Pons (tissue), 1 donor: Measurements from ENCODE around the gene KDM2B.
"Not testable (repeated sequence)": the region's sequence is repeated elsewhere in the genome, so short reads cannot be mapped to it uniquely, and the experiment has no call there.

Source experiments
- DNase-seq: peaks from one replicate; pipeline ENCODE4 v3.0.0-alpha.2; 2016; ENCODE audit warnings: low spot score

Gene KDM2B

DNA sequence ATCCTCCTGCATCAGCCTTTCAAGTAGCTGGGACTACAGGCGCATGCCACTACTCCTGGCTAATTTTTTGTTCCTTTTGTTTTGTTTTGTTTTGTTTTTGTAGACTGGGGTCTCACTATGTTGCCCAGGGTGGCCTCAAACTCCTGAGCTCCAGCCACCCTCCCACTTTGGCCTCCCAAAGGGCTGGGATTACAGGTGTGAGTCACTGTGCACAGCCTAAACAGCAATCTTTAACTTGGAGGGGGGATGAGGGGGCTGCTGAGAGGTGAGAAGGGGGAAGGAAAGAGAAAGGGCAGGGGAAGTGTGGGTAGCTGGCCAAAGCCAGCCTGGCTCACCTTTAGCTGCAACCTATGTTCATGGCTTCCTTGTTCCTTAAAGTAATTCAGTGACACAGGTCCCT is 77.4 kb downstream of the KDM2B start:
- DNase-seq = no peak

- no peak for DNase-seq
Observed at GRCh38 chr12:121501946-121502345, 78.9 kb downstream of the KDM2B start.

GRCh38 chr12:121499929-121500793 is 80.7 kb downstream of the KDM2B start:
- peak; percentile 82 for DNase-seq

DNA sequence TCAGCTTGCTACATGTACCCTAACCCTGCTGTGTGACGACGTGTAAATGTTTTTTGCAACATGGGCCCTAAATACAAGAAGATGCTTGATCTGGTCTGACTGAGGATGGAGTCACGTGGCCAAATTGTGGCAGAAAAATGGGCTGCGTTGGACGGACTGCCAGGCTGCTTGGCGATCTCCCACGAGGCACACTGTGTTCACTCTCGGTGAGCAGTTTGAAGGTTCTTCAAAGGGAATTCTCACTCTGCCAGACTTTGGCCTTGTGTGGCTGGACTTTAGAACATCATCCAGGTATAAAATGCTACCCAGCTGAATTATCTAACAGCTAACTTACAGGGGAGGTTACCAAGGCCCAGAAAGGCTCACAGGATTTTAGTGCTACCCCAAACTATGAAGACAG is 85.1 kb downstream of the KDM2B start:
- DNase-seq = peak; percentile 20

GRCh38 chr12:121494093-121494787 is 86.6 kb downstream of the KDM2B start:
- DNase-seq = no peak

- no peak for DNase-seq
Observed at GRCh38 chr12:121490401-121491281, 90.2 kb downstream of the KDM2B start.

DNA sequence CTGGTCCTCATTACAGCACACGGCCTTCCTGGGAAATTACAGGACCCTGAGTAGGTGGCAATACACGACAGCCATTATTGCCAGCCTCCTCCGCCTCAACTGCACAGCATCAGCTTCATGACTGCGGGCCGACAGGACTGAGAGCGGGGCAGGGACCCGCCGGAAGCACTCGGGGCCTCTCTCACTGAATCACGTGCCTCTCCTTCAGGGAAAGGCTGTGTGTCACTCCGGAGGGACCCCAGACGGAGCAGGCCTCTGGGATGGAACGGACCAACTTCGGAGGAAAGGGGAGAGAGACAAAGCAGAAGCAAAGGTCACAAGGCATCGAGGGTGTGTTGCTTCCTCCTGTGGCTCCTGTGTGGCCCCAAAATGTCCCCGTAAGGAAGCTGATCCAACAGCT is 90.9 kb downstream of the KDM2B start:
- no peak for DNase-seq

GRCh38 chr12:121484967-121485366 is 95.9 kb downstream of the KDM2B start:
- no peak for DNase-seq

- DNase-seq = not testable (repeated sequence)
Observed at GRCh38 chr12:121484564-121484963, 96.3 kb downstream of the KDM2B start.

GRCh38 chr12:121483949-121484348 is 96.9 kb downstream of the KDM2B start:
- DNase-seq = no peak

DNA sequence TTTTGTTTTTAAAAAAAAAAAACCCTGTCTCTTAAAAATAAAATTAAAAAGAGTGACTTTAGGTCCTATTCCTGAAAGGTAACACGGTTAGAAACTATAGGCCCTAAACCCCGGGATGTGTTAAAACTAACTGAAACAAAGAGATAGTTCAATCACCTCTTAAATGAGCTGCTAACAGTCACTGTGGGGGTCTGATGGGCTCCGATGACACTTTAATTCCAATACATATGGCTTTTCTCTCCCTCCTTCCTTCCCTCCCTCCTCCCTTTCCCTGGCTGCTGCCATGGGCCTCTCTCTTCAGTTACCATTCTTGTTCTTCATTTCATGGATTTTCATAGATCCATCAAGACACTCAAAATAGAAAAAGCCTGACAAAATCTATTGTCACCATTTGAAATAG is 104.3 kb downstream of the KDM2B start:
- DNase-seq = no peak

- no peak for DNase-seq
Observed at GRCh38 chr12:121475279-121475678, 105.5 kb downstream of the KDM2B start.

DNA sequence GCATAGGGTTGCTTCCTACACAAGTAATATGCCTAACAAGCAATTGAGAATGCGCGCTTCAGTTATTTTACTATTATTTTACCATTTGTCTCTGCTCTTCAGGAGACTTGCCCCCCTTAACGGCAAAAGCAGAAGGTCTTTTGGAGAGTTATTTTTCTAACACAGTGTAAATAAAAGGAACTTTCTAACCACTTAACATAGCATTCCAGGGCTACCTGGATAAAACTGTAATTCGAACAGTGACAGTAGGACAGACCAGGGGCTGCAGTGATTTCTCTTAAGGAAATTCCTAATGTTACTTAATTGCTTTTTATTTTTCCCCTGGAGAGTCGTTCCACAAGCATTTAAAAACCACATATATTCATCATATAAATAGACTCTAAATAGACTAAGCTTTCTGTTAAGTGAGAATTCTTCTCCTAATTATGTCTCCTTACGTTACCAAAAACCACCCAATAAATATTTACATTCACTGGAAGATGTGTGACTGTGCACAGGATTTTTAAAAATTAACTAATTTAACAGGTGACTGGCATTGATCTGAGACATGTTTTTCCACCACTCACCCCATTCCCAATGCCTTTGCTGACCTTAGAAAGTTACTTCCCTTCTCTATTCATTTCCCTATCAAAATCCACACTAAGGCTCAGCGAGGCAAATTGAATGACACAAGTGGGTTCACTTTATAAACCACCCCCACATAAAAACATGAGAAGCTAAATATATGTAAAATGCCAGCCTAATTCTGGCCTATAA is 108.5 kb downstream of the KDM2B start:
- no peak for DNase-seq

- no peak for DNase-seq
Observed at GRCh38 chr12:121470751-121471150, 110.1 kb downstream of the KDM2B start.

DNA sequence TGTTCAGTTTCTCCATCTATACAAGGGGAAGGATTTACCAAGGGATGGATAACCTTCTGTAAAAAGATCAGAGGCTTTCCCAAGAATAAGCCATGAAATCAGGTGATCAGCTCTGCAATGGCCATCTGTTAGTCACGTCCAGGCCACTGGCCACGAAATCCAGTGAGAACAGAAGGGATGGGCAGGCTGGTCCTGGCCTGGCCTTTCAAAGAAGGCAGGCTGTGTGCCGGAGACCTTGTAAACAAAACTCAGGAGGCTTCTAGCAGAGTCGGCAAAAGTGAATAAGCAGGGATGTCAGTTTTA is 112.4 kb downstream of the KDM2B start:
- peak; percentile 34 for DNase-seq

DNA sequence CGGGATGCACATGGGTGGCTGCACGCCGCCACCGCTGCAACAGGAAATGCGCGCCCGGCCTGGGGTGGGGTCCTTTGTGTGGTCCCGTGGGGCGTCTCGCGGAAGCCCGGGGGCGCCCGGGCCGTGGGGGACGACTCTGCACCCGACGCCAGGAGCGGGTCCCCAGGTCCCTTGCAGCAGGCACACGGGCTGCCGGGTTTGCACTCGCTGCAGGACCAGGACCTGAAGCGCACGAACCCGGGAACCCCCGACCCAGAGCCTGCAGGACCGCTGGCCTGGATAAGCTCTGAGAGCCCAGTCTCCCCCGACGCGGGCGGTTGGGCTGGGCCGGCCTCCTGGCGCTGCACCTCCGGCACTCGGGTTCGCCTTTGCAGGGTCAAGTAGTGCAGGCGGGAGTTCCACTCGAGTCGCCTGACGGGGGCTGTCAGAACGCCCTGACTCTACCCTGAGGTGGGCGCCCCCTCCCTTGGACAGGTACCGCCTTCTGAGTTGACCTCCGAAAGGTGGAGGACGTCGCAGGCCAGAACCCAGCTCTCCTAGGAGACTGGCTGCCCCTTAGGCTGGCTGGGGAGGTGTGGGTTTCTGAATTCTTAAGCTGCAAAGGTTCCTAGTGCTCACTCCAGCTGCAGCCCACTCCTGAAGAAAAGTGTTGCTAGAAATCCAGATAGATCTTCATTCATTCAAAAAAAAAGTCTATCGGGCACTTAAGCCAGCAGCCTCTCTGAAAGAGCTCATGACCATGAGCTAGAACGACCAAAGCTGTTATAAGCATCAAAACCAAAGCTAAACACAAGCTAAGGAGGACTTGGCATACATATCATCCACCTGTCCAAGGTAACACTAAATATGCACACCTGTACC is 113.0 kb downstream of the KDM2B start:
- DNase-seq = no peak

DNA sequence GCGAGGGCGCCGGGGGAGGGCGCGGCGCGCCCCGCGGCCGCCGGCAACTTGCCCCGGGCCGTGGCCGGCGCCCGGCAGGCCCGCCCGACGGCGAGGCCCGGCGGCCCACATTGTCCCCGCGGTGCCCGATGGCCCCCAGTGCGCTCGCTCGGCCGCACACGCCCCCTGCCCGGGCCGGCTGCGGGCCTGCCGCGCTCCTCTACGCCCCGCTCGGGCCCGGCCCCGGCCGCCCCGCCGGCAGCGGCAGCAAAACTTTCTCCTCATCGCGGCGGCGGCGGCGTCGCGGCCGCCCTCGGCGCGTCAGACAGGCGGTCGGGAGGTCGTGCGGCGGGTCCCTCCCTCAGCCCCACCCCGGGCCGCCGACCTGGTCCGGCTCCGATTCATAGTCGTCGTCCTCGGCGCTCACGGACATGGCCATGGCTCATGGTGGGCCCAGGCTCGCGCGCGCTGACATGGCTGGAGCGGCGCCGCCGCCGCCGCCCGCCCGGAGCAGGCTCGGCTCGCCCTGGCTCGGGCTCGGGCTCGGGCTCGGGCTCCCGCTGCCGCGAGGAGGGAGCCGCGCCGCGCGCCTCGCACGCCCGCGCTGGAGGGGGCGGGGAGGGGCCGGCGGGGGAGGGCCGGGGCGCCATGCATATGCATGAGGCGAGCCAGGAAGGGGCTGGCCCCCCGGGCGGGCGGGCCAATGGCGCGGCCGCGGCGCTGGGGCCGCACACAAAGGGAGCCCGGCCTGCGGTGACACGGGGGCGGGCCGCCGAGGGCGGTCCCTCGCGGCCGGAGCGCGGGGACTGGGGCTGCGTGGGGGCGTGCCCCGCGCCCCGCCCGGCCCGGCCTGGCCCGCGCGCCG is 113.8 kb downstream of the KDM2B start:
- DNase-seq = peak; percentile 92

DNA sequence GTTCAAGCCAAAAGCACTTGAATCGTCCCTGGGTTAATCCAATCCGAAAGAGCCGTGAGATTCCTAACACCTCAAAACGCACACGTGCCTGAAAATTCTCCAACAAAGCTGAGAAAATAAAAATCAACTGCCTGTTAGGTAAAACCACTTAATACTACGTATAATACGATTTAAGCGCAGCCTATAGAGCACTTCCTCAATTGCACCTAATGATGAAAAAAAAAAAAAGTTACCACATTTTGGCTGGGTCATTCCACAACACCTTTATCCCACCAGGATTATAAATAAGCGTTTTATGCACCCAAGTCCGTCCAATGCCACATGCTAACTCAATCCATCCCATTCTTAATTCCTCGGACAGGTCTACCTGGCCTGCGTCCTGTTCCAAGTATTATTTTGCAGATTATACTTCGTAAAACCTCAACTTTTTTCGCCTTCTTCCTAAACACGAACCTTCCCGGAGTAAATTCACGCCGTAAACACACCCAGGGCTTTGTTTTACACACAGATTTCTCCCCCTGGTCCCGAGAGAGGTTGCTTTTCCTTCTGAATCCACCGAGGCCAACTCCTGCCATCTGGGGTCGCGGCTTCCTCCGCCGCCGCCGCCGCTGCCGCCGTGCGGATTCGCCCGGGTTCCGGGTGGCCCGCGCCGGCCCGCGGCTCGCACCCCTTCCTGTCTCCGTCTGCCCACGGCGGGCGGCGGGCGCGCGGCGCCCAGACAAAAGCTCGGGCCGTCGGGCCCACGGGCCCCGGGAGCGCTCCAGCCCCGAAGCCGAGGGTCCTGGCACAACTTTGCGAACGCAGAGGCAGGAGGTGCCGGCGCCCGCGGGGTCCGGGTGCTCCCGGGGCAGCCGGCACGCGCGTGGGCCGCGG is 114.7 kb downstream of the KDM2B start:
- DNase-seq = no peak

DNA sequence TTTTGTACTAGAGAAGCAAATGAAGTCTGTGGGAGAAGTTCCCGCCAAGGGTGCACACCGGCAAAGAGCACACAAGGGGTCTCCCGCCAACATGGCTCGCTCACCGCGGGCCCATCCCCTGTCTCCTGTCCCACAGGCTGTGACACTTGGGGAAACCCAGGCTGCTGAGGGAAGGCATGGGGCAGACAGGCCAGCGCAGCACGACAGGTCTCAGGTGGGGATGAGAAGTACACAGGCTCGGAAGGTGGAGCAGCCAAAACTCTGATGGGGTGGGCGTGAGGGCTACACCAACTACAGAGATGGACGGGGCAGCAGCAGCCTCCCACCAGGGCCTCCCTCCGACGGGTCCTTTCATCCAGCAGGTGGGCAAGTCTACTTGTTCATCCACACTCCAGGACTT is 116.5 kb downstream of the KDM2B start:
- DNase-seq = no peak
